ENCODE results near the gene KBTBD8.

The KBTBD8 gene

DNA sequence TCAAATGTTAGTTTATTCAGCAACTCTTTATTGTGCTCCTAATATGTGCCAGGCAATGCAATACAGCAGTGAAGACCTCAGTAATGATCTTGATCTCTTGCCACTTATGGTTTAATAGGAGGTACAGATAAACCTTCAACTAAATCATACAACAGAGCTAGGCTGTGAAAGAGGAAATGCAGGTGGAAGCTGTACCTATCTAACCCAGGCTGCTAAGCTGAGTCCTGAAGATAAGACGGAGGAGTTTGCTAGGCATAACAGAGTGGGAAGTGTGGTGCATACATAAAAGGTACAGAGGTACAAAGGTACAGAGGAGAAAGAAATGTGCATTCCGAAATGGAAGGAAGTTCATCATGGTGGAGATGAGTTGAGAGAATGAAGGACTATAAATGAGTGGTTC lies 35.0 kb downstream of the KBTBD8 start:
- TF ChIP-seq, protein P1, sequence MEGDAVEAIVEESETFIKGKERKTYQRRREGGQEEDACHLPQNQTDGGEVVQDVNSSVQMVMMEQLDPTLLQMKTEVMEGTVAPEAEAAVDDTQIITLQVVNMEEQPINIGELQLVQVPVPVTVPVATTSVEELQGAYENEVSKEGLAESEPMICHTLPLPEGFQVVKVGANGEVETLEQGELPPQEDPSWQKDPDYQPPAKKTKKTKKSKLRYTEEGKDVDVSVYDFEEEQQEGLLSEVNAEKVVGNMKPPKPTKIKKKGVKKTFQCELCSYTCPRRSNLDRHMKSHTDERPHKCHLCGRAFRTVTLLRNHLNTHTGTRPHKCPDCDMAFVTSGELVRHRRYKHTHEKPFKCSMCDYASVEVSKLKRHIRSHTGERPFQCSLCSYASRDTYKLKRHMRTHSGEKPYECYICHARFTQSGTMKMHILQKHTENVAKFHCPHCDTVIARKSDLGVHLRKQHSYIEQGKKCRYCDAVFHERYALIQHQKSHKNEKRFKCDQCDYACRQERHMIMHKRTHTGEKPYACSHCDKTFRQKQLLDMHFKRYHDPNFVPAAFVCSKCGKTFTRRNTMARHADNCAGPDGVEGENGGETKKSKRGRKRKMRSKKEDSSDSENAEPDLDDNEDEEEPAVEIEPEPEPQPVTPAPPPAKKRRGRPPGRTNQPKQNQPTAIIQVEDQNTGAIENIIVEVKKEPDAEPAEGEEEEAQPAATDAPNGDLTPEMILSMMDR (IDR thresholded peaks at IDR 0.05; ENCODE audit: borderline replicate concordance, insufficient read depth, low read depth, low read length): no peak
- no peak overlapping the region for H3K4me3 ChIP-seq (ENCODE audit: low read depth, low read length)

DNA sequence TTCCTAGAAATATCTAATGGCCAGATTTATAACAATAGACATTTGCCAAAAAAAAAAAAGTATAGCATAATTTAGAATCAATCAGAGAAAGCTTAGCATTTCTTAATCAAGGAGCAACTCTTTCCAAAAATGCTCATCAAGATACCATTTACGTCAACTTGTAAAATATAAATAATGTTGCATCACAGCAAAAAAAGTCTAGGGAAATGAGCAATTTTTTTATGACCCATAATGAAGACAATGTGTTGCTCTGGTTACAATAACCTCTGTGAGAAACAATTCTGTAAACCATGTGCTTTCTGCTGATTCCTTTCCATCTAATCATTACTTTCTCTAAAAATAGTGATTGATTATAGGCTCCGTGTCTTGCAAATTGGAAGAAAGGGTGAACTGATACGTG lies 36.3 kb downstream of the KBTBD8 start:
- no peak overlapping the region for H3K4me3 ChIP-seq (ENCODE audit: low read depth, low read length)
- TF ChIP-seq, protein P1 (IDR thresholded peaks at IDR 0.05; ENCODE audit: borderline replicate concordance, insufficient read depth, low read depth, low read length): no peak

DNA sequence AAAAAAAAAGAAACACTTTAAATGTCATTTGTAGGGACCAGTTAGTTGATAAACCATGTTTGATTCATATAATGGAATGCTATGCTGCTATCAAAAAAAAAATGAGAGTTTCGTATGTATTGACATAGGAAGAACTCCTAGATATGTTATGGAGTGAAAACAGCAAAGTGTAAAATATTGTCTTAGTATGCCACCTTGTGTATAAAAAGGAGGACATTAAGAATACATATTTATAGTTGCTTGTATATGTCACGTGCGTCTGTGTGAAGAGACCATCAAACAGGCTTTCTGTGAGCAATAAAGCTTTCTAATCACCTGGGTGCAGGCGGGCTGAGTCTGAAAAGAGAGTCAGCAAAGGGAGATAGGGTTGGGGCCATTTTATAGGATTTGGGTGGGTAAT lies 39.5 kb downstream of the KBTBD8 start:
- H3K4me3 ChIP-seq (ENCODE audit: low read depth, low read length): no peak overlapping the region
- TF ChIP-seq, protein P1 (IDR thresholded peaks at IDR 0.05; ENCODE audit: borderline replicate concordance, insufficient read depth, low read depth, low read length): no peak

DNA sequence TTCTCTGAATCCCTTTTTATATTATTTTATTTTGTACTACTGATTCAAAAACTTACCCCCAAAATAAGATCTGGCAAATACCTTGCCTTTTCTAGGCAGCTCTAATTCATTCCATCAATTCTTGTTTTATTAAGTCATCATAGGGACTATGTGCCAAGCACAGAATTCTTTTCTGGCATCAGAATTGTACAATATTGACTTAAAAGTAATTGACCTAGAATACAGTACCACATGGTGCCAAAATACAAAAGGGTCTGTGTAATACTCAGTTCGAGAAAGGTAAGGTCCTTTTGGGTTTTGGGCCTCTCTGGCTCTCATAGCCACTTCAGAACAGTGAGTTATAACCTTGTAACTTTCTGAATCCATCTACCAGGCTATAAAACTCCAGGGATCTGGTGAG lies 46.2 kb downstream of the KBTBD8 start:
- TF ChIP-seq, protein P1 (IDR thresholded peaks at IDR 0.05; ENCODE audit: borderline replicate concordance, insufficient read depth, low read depth, low read length): no peak
- H3K4me3 ChIP-seq (ENCODE audit: low read depth, low read length): no peak overlapping the region

DNA sequence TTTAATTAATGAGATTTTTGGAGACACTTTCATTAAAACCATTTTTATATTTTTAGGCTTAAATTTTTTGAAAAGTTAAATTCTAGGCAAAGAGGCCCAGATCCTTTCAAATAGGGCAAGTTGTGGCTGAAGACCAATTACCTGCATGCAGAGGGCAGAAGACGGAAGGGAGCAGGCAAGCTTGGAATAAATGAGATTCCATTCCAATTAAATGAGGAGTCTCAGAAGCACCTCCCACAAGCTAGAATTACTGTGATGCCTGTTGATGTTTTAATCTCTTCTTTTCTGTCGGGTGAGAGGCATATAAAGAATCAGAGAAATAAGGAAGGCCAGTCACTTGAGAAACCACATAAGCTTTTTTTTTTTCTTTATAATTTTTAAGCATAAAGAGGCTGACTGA lies 46.8 kb downstream of the KBTBD8 start:
- no peak overlapping the region for H3K4me3 ChIP-seq (ENCODE audit: low read depth, low read length)
- TF ChIP-seq, protein P1 (IDR thresholded peaks at IDR 0.05; ENCODE audit: borderline replicate concordance, insufficient read depth, low read depth, low read length): no peak

DNA sequence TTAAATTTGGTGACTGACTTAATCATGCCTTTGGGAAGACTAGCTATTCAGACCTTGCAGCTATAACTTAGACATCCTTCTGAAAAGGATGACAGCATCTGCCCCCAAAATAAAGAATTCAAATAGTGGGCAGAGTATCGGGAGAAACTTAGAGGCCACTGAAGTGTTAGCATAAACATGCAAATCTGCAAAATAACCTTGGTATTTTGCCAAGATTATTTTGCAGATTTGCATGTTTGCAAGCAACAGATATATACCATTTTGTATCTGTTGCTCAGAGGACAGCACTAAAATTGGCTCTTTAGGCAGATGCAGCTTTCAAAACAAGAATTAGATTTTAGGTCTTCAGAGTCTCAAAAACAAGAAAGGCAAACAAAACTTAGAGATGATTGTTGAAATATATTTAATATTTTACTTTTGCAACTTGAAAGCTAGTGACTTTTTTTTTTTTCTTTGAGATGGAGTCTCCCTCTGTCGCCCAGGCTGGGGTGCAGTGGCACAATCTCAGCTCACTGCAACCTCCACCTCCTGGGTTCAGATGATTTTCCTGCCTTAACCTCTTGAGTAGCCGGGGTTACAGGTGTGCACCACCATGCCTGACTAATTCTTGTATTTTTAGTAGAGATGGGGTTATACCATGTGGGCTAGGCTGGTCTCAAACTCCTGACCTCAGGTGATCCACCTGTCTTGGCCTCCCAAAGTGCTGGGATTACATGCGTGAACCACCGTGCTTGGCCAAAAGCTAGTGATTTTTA lies 47.8 kb downstream of the KBTBD8 start:
- no peak overlapping the region for H3K4me3 ChIP-seq (ENCODE audit: low read depth, low read length)
- TF ChIP-seq, protein P1 (IDR thresholded peaks at IDR 0.05; ENCODE audit: borderline replicate concordance, insufficient read depth, low read depth, low read length): no peak

DNA sequence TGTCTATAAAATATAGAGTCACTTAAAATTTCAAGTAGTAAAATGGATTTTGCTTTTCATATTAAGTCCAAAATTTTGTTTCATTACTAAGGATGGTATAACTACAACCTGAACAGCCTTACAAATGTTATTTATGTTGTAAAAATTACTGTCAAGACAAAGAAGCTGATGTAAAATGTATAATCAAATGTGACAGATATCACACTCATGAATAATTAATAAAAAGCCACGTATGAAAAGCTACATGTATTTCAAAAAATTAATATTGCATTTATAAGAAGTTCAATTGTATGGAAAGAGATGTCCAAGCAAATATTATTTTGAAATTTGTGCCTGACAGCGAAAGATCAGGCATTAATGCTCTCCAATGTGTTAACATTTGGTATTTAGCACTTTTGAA lies 48.9 kb downstream of the KBTBD8 start:
- TF ChIP-seq, protein P1 (IDR thresholded peaks at IDR 0.05; ENCODE audit: borderline replicate concordance, insufficient read depth, low read depth, low read length): no peak
- no peak overlapping the region for H3K4me3 ChIP-seq (ENCODE audit: low read depth, low read length)
